ENCODE results near the gene YY2. TPM values are rescaled to one million over a fixed set of nuclear protein-coding genes. Genes with fewer than 3 reads are reported as not detected.
"Not testable (repeated sequence)": the region's sequence is repeated elsewhere in the genome, so short reads cannot be mapped to it uniquely, and the experiment has no call there.

The YY2 gene
- total and polyA plus RNA-seq, 2 donors, result 1.1 to 4.2 TPM

- no peak overlapping the region for H3K4me3 ChIP-seq (ENCODE audit: low read depth, low read length)
- no peak overlapping the region for H3K27ac ChIP-seq (ENCODE audit: low read depth)
- no peak for DNase-seq (ENCODE audit: extremely low spot score)
- no peaks in the 10 kb centered on the region for H3K36me3 ChIP-seq (ENCODE audit: insufficient read depth)
- no peaks in the 10 kb centered on the region for H3K4me1 ChIP-seq (ENCODE audit: insufficient read depth)
- WGBS, result 97% methylated on average over 6 of the region's 6 CpGs
Observed at GRCh38 chrX:21845096-21845495, 10.7 kb upstream of the YY2 start.

DNA sequence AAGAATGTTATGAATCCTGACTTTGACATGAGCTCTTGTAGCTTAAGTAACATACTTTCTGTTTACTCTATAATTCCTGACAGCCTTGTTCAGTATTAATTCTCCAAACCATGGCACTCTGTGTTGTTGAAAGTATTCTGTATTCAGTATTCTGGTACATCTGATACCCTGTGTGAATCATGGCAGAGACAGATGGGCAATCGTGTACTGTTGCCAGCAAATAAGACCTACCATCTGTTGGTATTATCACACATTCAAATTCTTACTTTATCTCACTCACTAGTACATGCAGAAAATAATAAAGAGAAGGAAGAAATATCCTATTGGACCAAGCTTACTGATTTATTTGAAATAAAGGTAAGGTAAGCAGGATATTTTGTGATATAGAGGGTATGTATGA, 8.4 kb upstream of the YY2 start:
- Histone ChIP-seq H3K4me3 (ENCODE audit: low read depth, low read length) (no peak overlapping the region), H3K36me3 (ENCODE audit: insufficient read depth) (no peaks in the 10 kb centered on the region), H3K4me1 (ENCODE audit: insufficient read depth) (no peaks in the 10 kb centered on the region), H3K27ac (ENCODE audit: low read depth) (no peak overlapping the region)
- no peak for DNase-seq (ENCODE audit: extremely low spot score)
- WGBS, result 79% methylated on average over 1 of the region's 1 CpG

- H3K36me3 ChIP-seq (ENCODE audit: insufficient read depth), result peaks cover 2% of the 10 kb centered on the region
- H3K27ac ChIP-seq (ENCODE audit: low read depth), result no peak overlapping the region
- DNase-seq (ENCODE audit: extremely low spot score), result no peak
- H3K4me1 ChIP-seq (ENCODE audit: insufficient read depth), result no peaks in the 10 kb centered on the region
- H3K4me3 ChIP-seq (ENCODE audit: low read depth, low read length), result no peak overlapping the region
Observed at GRCh38 chrX:21853578-21853977, 2.2 kb upstream of the YY2 start.

GRCh38 chrX:21856504-21856903, 717 bp downstream of the YY2 start:
- WGBS, result 97% methylated on average over 21 of the region's 21 CpGs
- Histone ChIP-seq H3K4me3 (ENCODE audit: low read depth, low read length) (no peak overlapping the region), H3K4me1 (ENCODE audit: insufficient read depth) (no peaks in the 10 kb centered on the region), H3K36me3 (ENCODE audit: insufficient read depth) (peaks cover 2% of the 10 kb centered on the region), H3K27ac (ENCODE audit: low read depth) (no peak overlapping the region)
- DNase-seq (ENCODE audit: extremely low spot score), result no peak

DNA sequence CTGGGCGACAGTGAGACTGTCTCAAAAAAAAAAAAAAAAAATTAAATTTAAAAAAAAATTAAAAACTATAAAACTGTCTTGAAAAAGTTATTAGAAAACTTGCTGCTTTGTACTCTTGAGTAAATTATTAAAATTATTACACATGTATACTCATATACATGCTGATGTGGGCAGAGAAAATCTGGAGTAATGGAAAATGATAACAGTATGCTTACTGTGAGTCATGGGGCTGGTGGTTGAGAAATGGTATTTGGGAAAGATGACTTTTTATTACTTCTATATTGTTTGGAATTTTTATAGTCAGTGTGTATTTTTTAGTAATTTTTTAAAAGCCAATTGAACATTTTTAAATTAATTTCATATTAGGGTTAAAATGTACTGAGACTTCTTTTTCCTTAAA, 7.5 kb downstream of the YY2 start:
- Histone ChIP-seq H3K36me3 (ENCODE audit: insufficient read depth) (no peaks in the 10 kb centered on the region), H3K4me1 (ENCODE audit: insufficient read depth) (no peaks in the 10 kb centered on the region), H3K27ac (ENCODE audit: low read depth) (no peak overlapping the region), H3K4me3 (ENCODE audit: low read depth, low read length) (no peak overlapping the region)
- WGBS, result 100% methylated on average over 1 of the region's 1 CpG
- DNase-seq (ENCODE audit: extremely low spot score), result no peak

GRCh38 chrX:21865436-21865835, 9.6 kb downstream of the YY2 start:
- Histone ChIP-seq H3K27ac (ENCODE audit: low read depth) (no peak overlapping the region), H3K4me1 (ENCODE audit: insufficient read depth) (no peaks in the 10 kb centered on the region), H3K36me3 (ENCODE audit: insufficient read depth) (no peaks in the 10 kb centered on the region), H3K4me3 (ENCODE audit: low read depth, low read length) (no peak overlapping the region)
- no peak for DNase-seq (ENCODE audit: extremely low spot score)

GRCh38 chrX:21870494-21870893, 14.7 kb downstream of the YY2 start:
- 30% methylated on average over 1 of the region's 1 CpG for WGBS
- no peaks in the 10 kb centered on the region for H3K4me1 ChIP-seq (ENCODE audit: insufficient read depth)
- no peak for DNase-seq (ENCODE audit: extremely low spot score)
- H3K27ac ChIP-seq (ENCODE audit: low read depth), result no peak overlapping the region
- H3K36me3 ChIP-seq (ENCODE audit: insufficient read depth), result no peaks in the 10 kb centered on the region
- H3K4me3 ChIP-seq (ENCODE audit: low read depth, low read length), result no peak overlapping the region

DNA sequence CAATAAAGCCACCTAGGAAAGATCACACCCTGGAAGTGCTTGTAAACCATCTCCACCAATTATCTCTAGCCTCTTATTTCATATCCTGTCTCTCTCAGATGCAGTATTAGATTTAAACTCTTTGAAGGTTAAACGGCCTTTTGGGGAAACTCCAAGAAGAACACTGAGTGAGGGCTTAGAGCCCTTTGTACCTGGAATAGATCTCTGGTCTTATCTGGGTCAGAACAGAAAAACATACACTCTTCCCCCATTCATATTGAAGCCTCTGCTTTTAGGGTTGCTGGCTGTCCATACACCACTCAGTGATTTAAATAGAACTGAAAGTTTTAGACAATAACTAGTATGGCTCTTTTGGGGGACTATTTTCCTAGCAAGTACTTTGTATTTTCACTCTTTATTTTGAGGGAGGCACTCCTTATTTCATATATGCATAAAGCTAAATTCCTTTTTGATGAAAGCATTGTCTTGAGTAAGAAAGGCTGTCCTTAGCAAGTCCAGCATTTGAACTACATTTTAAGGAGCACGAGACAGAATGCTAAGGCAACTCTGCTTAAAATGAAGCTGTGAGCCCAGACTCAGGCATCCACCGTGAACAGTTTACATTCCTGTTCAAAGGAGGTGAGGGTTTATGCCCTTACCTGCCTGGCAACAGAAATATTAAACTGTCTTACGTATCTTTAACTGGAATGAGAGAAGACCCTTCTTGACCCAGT, 17.4 kb downstream of the YY2 start:
- no peaks in the 10 kb centered on the region for H3K4me1 ChIP-seq (ENCODE audit: insufficient read depth)
- WGBS, result 44% methylated on average over 4 of the region's 4 CpGs
- no peak overlapping the region for H3K27ac ChIP-seq (ENCODE audit: low read depth)
- H3K36me3 ChIP-seq (ENCODE audit: insufficient read depth), result no peaks in the 10 kb centered on the region
- H3K4me3 ChIP-seq (ENCODE audit: low read depth, low read length), result no peak overlapping the region
- DNase-seq (ENCODE audit: extremely low spot score), result no peak

GRCh38 chrX:21874182-21874581, 18.4 kb downstream of the YY2 start:
- not testable (repeated sequence) for DNase-seq (ENCODE audit: extremely low spot score); H3K4me3 ChIP-seq (ENCODE audit: low read depth, low read length); H3K4me1 ChIP-seq (ENCODE audit: insufficient read depth); H3K36me3 ChIP-seq (ENCODE audit: insufficient read depth); H3K27ac ChIP-seq (ENCODE audit: low read depth)
- 68% methylated on average over 3 of the region's 3 CpGs for whole genome bisulfite sequencing

DNA sequence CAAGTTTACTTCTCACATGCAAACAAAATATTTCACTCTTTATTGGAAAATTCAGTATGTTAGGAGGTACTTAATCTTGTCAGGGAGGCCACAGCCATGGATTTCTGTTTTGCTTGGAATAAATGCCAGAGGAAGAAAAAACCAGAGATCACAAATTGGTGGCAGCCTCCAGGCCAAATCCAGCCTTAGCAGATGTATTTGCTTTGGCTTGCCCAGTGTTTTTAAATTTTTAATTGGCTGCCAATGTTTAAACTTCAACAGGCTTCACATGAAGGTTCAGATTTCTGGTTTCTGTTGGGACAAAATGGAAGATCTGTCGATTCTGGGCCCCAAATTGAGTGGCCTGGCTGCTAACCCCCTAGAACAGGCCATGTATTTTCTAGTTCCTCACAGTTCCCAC, 19.2 kb downstream of the YY2 start:
- Histone ChIP-seq H3K4me3 (ENCODE audit: low read depth, low read length) (no peak overlapping the region), H3K27ac (ENCODE audit: low read depth) (no peak overlapping the region), H3K36me3 (ENCODE audit: insufficient read depth) (no peaks in the 10 kb centered on the region), H3K4me1 (ENCODE audit: insufficient read depth) (no peaks in the 10 kb centered on the region)
- no peak for DNase-seq (ENCODE audit: extremely low spot score)
- WGBS, result 84% methylated on average over 1 of the region's 1 CpG

DNA sequence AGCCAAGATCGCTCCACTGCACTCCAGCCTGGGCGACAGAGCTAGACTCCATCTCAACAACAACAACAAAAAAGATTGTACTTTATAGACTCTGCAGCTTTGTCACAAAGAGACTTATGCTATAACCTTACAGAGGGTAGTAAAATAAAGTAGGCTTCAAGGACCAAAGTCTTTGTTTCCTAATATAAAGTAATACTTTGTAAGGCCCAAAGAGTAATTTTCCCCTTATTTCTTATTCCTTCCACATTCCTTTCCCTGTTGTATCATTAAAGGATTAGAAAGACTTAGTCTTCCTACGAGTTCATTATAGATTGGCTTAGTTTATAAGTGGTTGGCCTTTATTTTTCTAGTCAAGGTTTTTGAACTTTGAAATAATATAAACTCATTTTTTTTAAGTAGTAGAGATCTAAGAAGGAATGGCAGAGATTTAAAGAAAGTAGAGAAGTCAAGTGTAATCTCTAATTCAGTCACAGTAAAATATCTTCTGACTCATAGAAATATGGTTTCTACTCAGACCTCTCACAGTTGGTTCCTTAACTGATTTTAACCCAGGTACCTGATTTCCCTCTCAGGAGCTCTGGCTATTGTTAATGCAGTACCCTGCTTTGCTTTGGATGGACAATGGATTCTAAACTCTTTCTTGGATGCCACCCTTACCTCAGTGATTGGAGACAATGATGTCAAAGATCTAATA, 26.2 kb downstream of the YY2 start:
- no peaks in the 10 kb centered on the region for H3K36me3 ChIP-seq (ENCODE audit: insufficient read depth)
- WGBS, result 91% methylated on average over 3 of the region's 3 CpGs
- DNase-seq (ENCODE audit: extremely low spot score), result no peak
- no peak overlapping the region for H3K27ac ChIP-seq (ENCODE audit: low read depth)
- H3K4me3 ChIP-seq (ENCODE audit: low read depth, low read length), result no peak overlapping the region
- no peaks in the 10 kb centered on the region for H3K4me1 ChIP-seq (ENCODE audit: insufficient read depth)

GRCh38 chrX:21883258-21883657, 27.5 kb downstream of the YY2 start:
- WGBS, result 69% methylated on average over 5 of the region's 5 CpGs
- no peak overlapping the region for H3K27ac ChIP-seq (ENCODE audit: low read depth)
- no peak for DNase-seq (ENCODE audit: extremely low spot score)

DNA sequence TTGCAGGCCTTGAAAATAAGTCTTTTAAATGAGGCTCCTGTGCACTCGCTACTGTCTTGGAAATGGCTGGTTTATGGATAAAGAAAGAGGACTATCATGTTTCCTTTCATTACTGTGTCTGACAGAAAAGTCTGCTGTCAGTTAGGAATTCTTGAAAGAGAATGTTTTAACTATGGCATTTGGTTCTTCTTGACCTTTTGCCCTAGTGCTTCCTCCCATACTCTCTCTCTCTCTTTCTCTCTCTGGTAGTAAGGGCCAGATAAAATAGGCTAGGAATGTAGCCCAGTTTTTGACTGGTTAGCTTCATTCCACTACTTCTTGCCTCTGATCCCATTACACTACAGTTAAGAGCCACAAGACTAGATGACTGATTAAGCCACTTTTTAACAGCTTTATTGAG, 29.8 kb downstream of the YY2 start:
- H3K4me1 ChIP-seq (ENCODE audit: insufficient read depth), result no peaks in the 10 kb centered on the region
- no peaks in the 10 kb centered on the region for H3K36me3 ChIP-seq (ENCODE audit: insufficient read depth)
- no peak overlapping the region for H3K27ac ChIP-seq (ENCODE audit: low read depth)
- 89% methylated on average over 1 of the region's 1 CpG for WGBS
- no peak overlapping the region for H3K4me3 ChIP-seq (ENCODE audit: low read depth, low read length)
- no peak for DNase-seq (ENCODE audit: extremely low spot score)

More at GRCh38 chrX:21883258-21883657, 27.5 kb downstream of the YY2 start:
- H3K4me3 ChIP-seq (ENCODE audit: low read depth, low read length), result no peak overlapping the region
- no peaks in the 10 kb centered on the region for H3K4me1 ChIP-seq (ENCODE audit: insufficient read depth)
- no peaks in the 10 kb centered on the region for H3K36me3 ChIP-seq (ENCODE audit: insufficient read depth)

DNA sequence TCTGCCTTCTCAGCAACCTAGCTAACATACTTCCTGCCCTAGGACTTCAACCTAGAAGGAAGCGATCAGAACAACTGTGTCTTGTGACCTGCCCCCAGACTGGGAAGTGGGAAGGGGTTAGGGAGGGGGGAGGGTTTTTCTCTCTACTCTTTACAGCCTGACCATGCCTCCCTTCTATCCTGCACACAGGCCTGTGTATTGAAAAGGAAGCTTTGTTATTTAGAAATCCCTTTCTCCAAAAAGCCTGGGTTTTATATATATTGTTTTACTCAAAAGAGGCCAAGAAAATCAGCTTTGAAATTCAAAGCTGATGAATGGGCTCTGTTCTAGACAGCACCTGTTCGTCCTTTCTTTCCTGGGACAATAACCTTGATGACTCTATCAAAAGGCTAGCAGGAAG, 49.5 kb downstream of the YY2 start:
- DNase-seq (ENCODE audit: extremely low spot score), result no peak
- WGBS, result 79% methylated on average over 2 of the region's 2 CpGs

More for the DNA sequence above, 49.5 kb downstream of the YY2 start:
- Histone ChIP-seq H3K36me3 (ENCODE audit: insufficient read depth) (no peaks in the 10 kb centered on the region), H3K4me1 (ENCODE audit: insufficient read depth) (no peaks in the 10 kb centered on the region), H3K4me3 (ENCODE audit: low read depth, low read length) (no peak overlapping the region), H3K27ac (ENCODE audit: low read depth) (no peak overlapping the region)

All from urinary bladder (tissue), 4 donors.